SKM-1 (cell line): Measurements from ENCODE around the gene TNS1.

Experiments used
- DNase-seq: peaks from one replicate; lab custom pipeline; 2025; ENCODE audit not compliant: unreplicated experiment; lab: John Stamatoyannopoulos, UW

The TNS1 gene

GRCh38 chr2:217947383-217948350, 55.1 kb downstream of the TNS1 start:
- DNase-seq, result no peak

GRCh38 chr2:217946051-217946450, 56.7 kb downstream of the TNS1 start:
- no peak for DNase-seq

GRCh38 chr2:217945530-217945929, 57.3 kb downstream of the TNS1 start:
- no peak for DNase-seq

GRCh38 chr2:217944923-217945322, 57.9 kb downstream of the TNS1 start:
- DNase-seq, result no peak

- no peak for DNase-seq
Measured at GRCh38 chr2:217944366-217944765, 58.4 kb downstream of the TNS1 start.

GRCh38 chr2:217943446-217944321, 59.1 kb downstream of the TNS1 start:
- no peak for DNase-seq

GRCh38 chr2:217942731-217943335, 60.0 kb downstream of the TNS1 start:
- no peak for DNase-seq

GRCh38 chr2:217941886-217942728, 60.7 kb downstream of the TNS1 start:
- DNase-seq, result no peak

- no peak for DNase-seq
Measured at GRCh38 chr2:217941339-217941738, 61.5 kb downstream of the TNS1 start.

GRCh38 chr2:217940261-217941220, 62.3 kb downstream of the TNS1 start:
- DNase-seq, result no peak

GRCh38 chr2:217939629-217940245, 63.1 kb downstream of the TNS1 start:
- DNase-seq, result no peak

- no peak for DNase-seq
Measured at GRCh38 chr2:217939220-217939619, 63.6 kb downstream of the TNS1 start.

GRCh38 chr2:217938036-217938435, 64.8 kb downstream of the TNS1 start:
- no peak for DNase-seq

- no peak for DNase-seq
Measured at GRCh38 chr2:217937446-217937845, 65.3 kb downstream of the TNS1 start.

- no peak for DNase-seq
Measured at GRCh38 chr2:217936952-217937351, 65.8 kb downstream of the TNS1 start.

GRCh38 chr2:217935901-217936684, 66.7 kb downstream of the TNS1 start:
- DNase-seq, result no peak

GRCh38 chr2:217935235-217935879, 67.4 kb downstream of the TNS1 start:
- DNase-seq, result no peak
